Hippocampal formation (tissue), 2 donors: ENCODE measurements around the gene PTCH2.
A peak's percentile ranks its signal among the peaks of the same experiment; 100 is the strongest.
"Not testable (repeated sequence)": the region's sequence is repeated elsewhere in the genome, so short reads cannot be mapped to it uniquely, and the experiment has no call there.

Source experiments
- DNase-seq, 2 donors: peaks; one replicate each; lab custom pipeline; 2025; lab: John Stamatoyannopoulos, UW

PTCH2 gene

GRCh38 chr1:44842486-44842861 is 579 bp downstream of the PTCH2 start:
- DNase-seq = no peak

GRCh38 chr1:44839576-44839975 is 3.5 kb downstream of the PTCH2 start:
- DNase-seq = no peak

GRCh38 chr1:44838294-44838693 is 4.8 kb downstream of the PTCH2 start:
- DNase-seq = not testable (repeated sequence)

- peak; percentile 53 to 66 for DNase-seq
Observed at GRCh38 chr1:44835738-44836675, 7.0 kb downstream of the PTCH2 start.

GRCh38 chr1:44834328-44834727 is 8.7 kb downstream of the PTCH2 start:
- DNase-seq = no peak

- no peak for DNase-seq
Observed at GRCh38 chr1:44832056-44832705, 10.9 kb downstream of the PTCH2 start.

- no peak for DNase-seq
Observed at GRCh38 chr1:44831516-44831915, 11.5 kb downstream of the PTCH2 start.

- no peak for DNase-seq
Observed at GRCh38 chr1:44830900-44831304, 12.2 kb downstream of the PTCH2 start.

- no peak for DNase-seq
Observed at GRCh38 chr1:44829506-44830384, 13.3 kb downstream of the PTCH2 start.

GRCh38 chr1:44828841-44829440 is 14.1 kb downstream of the PTCH2 start:
- DNase-seq = no peak

- no peak for DNase-seq
Observed at GRCh38 chr1:44828003-44828651, 14.9 kb downstream of the PTCH2 start.

- DNase-seq = no peak
Observed at GRCh38 chr1:44827197-44828002, 15.7 kb downstream of the PTCH2 start.

- DNase-seq = peak in 1 of 2 donors; percentile 29
Observed at GRCh38 chr1:44826375-44827196, 16.5 kb downstream of the PTCH2 start.

GRCh38 chr1:44824392-44824791 is 18.7 kb downstream of the PTCH2 start:
- DNase-seq = not testable (repeated sequence)

GRCh38 chr1:44822981-44823451 is 20.0 kb downstream of the PTCH2 start:
- no peak for DNase-seq

GRCh38 chr1:44822131-44822701 is 20.8 kb downstream of the PTCH2 start:
- no peak for DNase-seq

- no peak for DNase-seq
Observed at GRCh38 chr1:44821240-44821715, 21.8 kb downstream of the PTCH2 start.

- DNase-seq = no peak
Observed at GRCh38 chr1:44820328-44821239, 22.5 kb downstream of the PTCH2 start.
